HepG2 (cell line): ENCODE data around the gene DCUN1D3. TPM values are rescaled to one million over a fixed set of nuclear protein-coding genes. Genes with fewer than 3 reads are reported as not detected.
A peak's percentile ranks its signal among the peaks of the same experiment; 100 is the strongest.

Experiments
- BRD4 ChIP-seq: sonication (generic); formaldehyde crosslinking; IDR thresholded peaks from 2 replicates; pipeline ENCODE4 v1.4.0; 2020; ENCODE audit warnings: missing genetic modification reagents
- GZF1 ChIP-seq: sonication (generic); formaldehyde crosslinking; IDR thresholded peaks from 2 replicates; pipeline ENCODE4 v1.5.1; 2020; ENCODE audit warnings: mild to moderate bottlenecking, missing genetic modification reagents
- HMG20A ChIP-seq: IDR thresholded peaks from 2 replicates; pipeline ENCODE4 v1.6.1; 2016; ENCODE audit warnings: borderline replicate concordance
- MATR3 ChIP-seq: sonication (generic); formaldehyde crosslinking; IDR thresholded peaks from 2 replicates; pipeline ENCODE4 v1.4.0; 2020; ENCODE audit warnings: missing genetic modification reagents
- NFIC ChIP-seq: IDR thresholded peaks from 2 replicates; pipeline ENCODE4 v1.6.1; 2012; ENCODE audit warnings: mild to moderate bottlenecking, low read length, inconsistent platforms
- RBM39 ChIP-seq: fragments of 200-400 bp; formaldehyde crosslinking; IDR thresholded peaks from one replicate; pipeline ENCODE4 v1.6.1; 2018; ENCODE audit warnings: antibody characterized with exemption, mild to moderate bottlenecking, low read depth, low read length; ENCODE audit not compliant: poor library complexity, severe bottlenecking
- SOX13 ChIP-seq, 3 experiments: fragments of 450-650 bp in 1 of 3; sonication (generic) in 1 of 3; formaldehyde crosslinking in 1 of 3; IDR thresholded peaks in 2 of 3; conservative IDR thresholded peaks in 1 of 3; 2 replicates each; pipeline versions ENCODE4 v1.5.0 to v1.6.1; 2016 to 2020; ENCODE audit warnings: antibody characterized with exemption in 1 of 3, mild to moderate bottlenecking in 1 of 3, missing compliant biosample characterization in 1 of 3, missing genetic modification reagents in 1 of 3, moderate library complexity in 1 of 3
- TCF12 ChIP-seq, 2 experiments: fragments of 450-650 bp in 1 of 2; sonication (generic) in 1 of 2; formaldehyde crosslinking in 1 of 2; IDR thresholded peaks; 2 replicates each; pipeline versions ENCODE4 v1.6.1 to v1.8.0; 2017 to 2022; ENCODE audit warnings: antibody characterized with exemption in 1 of 2, mild to moderate bottlenecking in 1 of 2, missing genetic modification reagents in 1 of 2, moderate library complexity in 1 of 2
- TOE1 ChIP-seq: sonication (generic); formaldehyde crosslinking; IDR thresholded peaks from 2 replicates; pipeline ENCODE4 v1.4.0; 2020; ENCODE audit warnings: mild to moderate bottlenecking, missing genetic modification reagents
- ZBTB26 ChIP-seq: IDR thresholded peaks from 2 replicates; pipeline ENCODE4 v1.6.1; 2016; ENCODE audit warnings: missing compliant biosample characterization, missing genetic modification reagents, borderline replicate concordance
- ZNF251 ChIP-seq: sonication (generic); formaldehyde crosslinking; IDR thresholded peaks from 2 replicates; pipeline ENCODE4 v1.9.0; 2021; ENCODE audit warnings: mild to moderate bottlenecking, missing genetic modification reagents
- ZNF280D ChIP-seq: sonication (generic); formaldehyde crosslinking; IDR thresholded peaks from 2 replicates; pipeline ENCODE4 v1.5.1; 2020; ENCODE audit warnings: mild to moderate bottlenecking, missing genetic modification reagents
- ZNF562 ChIP-seq: sonication (generic); formaldehyde crosslinking; IDR thresholded peaks from 2 replicates; pipeline ENCODE4 v1.8.0; 2022; ENCODE audit warnings: missing genetic modification reagents, borderline replicate concordance
- ZNF792 ChIP-seq: IDR thresholded peaks from 2 replicates; pipeline ENCODE4 v1.6.1; 2016
- polyA plus RNA-seq, 8 experiments: library from polyadenylated mRNA; depleted of rRNA in 3 of 8; stranded (reverse) in 7 of 8; unstranded in 1 of 8; fragments of >200 nt; fragmentation: Illumina TruSeq in 4 of 8; extraction: Trizol in 4 of 8; gene quantifications; 2 replicates each; pipeline versions ENCODE4 v1.2.1 to v1.2.3, GENCODE V29; 2011 to 2016; ENCODE audit warnings: low read depth in 4 of 8, missing spikeins in 1 of 8, mixed read lengths in 1 of 8; ENCODE audit not compliant: insufficient read depth in 1 of 8
- total RNA-seq, 5 experiments: library from RNA; depleted of rRNA; stranded (reverse); fragments of >200 nt; fragmentation: Illumina TruSeq; extraction: Trizol; gene quantifications; 2 replicates each; pipeline ENCODE4 v1.2.3, GENCODE V29; 2016; ENCODE audit warnings: low read depth in 1 of 5
- TF ChIP-seq, protein P1 (sequence below): sonication (generic); formaldehyde crosslinking; IDR thresholded peaks from 2 replicates; pipeline ENCODE4 v1.8.0; 2022; ENCODE audit warnings: mild to moderate bottlenecking, missing genetic modification reagents, borderline replicate concordance
- TF ChIP-seq, protein P2 (sequence below): sonication (generic); formaldehyde crosslinking; IDR thresholded peaks from 2 replicates; pipeline ENCODE4 v1.4.0; 2020; ENCODE audit warnings: missing genetic modification reagents, borderline replicate concordance

DCUN1D3 gene
- total and polyA plus RNA-seq, 2 of the 13 experiments (the other 11 are each of a cell fraction or from before 2014, with no cell fraction given): 5.0 to 19.3 TPM

DNA sequence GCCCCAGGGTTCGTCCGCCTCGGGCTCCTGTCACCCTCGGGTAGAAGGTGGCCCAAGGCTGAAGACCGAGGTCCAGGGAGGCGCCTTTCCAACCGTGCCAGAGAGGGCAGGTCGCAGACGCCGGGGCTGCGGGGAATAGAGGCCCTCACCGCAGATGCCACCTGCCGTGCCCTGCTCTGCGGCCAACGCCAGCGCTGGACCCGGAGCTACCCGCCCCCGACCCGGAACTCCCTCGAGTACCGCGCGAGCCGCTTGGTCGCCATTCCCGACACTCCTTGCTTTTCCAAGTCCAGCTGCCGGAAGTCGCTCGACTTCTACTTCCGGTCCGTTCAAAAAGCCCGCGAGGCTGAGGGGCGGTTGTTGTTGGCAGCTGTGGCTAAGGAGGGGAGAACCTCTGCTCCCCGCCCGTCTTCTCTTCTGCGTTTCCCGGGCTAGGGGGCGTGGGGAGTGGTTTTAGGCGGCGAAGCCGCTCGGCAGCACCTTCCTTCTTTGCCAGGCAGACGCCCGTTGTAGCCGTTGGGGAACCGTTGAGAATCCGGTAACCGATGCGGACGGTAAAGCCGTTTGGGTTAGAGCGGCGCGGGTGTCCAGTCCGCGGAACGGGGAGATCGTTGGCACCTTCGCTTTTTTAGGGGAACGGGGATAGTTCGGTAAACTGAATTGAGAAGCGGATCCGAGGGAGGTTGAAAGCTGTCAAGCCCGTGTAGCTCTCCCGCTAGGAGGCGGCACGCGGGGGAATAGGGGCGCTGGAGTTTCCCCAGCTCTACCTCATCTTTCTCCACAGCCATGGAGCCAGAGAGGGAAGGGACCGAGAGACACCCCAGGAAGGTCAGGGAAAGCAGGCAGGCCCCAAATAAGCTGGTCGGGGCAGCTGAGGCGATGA lies 93.7 kb downstream of the DCUN1D3 start, which contains the start of the genes ERI2 and REXO5 (continued):
- TF ChIP-seq ZNF792 (peak; percentile 92), SOX13 (IDR thresholded peaks at IDR 0.05) (no peak), SOX13 (CRISPR knock-in tag; conservative IDR thresholded peaks at IDR 0.05 in 1 of 2, IDR thresholded peaks at IDR 0.05 in 1 of 2) (peak in 1 of 2 experiments; percentile 59; a peak in 1 of 4 replicates), ZNF562 (CRISPR knock-in tag) (peak; percentile 93), TCF12 (IDR thresholded peaks at IDR 0.05) (no peak), TCF12 (CRISPR knock-in tag; IDR thresholded peaks at IDR 0.05) (peak; percentile 92; the same call in 1 of the 2 replicates), ZNF251 (CRISPR knock-in tag) (peak; percentile 85; the same call in 1 of the 2 replicates), MATR3 (no peak), NFIC (peak; percentile 45; the same call in 1 of the 2 replicates), ZNF280D (CRISPR knock-in tag) (peak; percentile 99), ZBTB26 (CRISPR knock-in tag) (peak; percentile 88; the same call in 1 of the 2 replicates), RBM39 (peak; percentile 97), HMG20A (CRISPR knock-in tag) (no peak), TOE1 (CRISPR knock-in tag) (peak; percentile 97), BRD4 (CRISPR knock-in tag) (peak; percentile 100), GZF1 (CRISPR knock-in tag) (peak; percentile 94)
- TF ChIP-seq, protein P1, sequence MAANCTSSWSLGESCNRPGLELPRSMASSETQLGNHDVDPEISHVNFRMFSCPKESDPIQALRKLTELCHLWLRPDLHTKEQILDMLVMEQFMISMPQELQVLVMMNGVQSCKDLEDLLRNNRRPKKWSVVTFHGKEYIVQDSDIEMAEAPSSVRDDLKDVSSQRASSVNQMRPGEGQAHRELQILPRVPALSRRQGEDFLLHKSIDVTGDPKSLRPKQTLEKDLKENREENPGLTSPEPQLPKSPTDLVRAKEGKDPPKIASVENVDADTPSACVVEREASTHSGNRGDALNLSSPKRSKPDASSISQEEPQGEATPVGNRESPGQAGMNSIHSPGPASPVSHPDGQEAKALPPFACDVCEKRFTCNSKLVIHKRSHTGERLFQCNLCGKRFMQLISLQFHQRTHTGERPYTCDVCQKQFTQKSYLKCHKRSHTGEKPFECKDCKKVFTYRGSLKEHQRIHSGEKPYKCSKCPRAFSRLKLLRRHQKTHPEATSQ (CRISPR knock-in tag): peak; percentile 98
- TF ChIP-seq, protein P2, sequence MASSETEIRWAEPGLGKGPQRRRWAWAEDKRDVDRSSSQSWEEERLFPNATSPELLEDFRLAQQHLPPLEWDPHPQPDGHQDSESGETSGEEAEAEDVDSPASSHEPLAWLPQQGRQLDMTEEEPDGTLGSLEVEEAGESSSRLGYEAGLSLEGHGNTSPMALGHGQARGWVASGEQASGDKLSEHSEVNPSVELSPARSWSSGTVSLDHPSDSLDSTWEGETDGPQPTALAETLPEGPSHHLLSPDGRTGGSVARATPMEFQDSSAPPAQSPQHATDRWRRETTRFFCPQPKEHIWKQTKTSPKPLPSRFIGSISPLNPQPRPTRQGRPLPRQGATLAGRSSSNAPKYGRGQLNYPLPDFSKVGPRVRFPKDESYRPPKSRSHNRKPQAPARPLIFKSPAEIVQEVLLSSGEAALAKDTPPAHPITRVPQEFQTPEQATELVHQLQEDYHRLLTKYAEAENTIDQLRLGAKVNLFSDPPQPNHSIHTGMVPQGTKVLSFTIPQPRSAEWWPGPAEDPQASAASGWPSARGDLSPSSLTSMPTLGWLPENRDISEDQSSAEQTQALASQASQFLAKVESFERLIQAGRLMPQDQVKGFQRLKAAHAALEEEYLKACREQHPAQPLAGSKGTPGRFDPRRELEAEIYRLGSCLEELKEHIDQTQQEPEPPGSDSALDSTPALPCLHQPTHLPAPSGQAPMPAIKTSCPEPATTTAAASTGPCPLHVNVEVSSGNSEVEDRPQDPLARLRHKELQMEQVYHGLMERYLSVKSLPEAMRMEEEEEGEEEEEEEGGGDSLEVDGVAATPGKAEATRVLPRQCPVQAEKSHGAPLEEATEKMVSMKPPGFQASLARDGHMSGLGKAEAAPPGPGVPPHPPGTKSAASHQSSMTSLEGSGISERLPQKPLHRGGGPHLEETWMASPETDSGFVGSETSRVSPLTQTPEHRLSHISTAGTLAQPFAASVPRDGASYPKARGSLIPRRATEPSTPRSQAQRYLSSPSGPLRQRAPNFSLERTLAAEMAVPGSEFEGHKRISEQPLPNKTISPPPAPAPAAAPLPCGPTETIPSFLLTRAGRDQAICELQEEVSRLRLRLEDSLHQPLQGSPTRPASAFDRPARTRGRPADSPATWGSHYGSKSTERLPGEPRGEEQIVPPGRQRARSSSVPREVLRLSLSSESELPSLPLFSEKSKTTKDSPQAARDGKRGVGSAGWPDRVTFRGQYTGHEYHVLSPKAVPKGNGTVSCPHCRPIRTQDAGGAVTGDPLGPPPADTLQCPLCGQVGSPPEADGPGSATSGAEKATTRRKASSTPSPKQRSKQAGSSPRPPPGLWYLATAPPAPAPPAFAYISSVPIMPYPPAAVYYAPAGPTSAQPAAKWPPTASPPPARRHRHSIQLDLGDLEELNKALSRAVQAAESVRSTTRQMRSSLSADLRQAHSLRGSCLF (CRISPR knock-in tag): peak; percentile 88; the same call in 1 of the 2 replicates
